Fibroblast of pulmonary artery (primary cell): ENCODE measurements around the gene ELP4.

Experiments used
- DNase-seq: peaks from one replicate; pipeline ENCODE4 v3.0.0-alpha.2; 2010; ENCODE audit warnings: low read depth
- H3K4me3 ChIP-seq: replicated peaks from 2 replicates; pipeline ENCODE4 v1.5.1; 2011; ENCODE audit warnings: low read depth, mild to moderate bottlenecking, control low read depth, low read length, moderate library complexity
- TF ChIP-seq, protein P1 (sequence below): IDR thresholded peaks from 2 replicates; pipeline ENCODE4 v1.5.1; 2011; ENCODE audit warnings: mild to moderate bottlenecking, control low read depth, low read length, inconsistent platforms; ENCODE audit errors: missing control alignments

Gene ELP4

DNA sequence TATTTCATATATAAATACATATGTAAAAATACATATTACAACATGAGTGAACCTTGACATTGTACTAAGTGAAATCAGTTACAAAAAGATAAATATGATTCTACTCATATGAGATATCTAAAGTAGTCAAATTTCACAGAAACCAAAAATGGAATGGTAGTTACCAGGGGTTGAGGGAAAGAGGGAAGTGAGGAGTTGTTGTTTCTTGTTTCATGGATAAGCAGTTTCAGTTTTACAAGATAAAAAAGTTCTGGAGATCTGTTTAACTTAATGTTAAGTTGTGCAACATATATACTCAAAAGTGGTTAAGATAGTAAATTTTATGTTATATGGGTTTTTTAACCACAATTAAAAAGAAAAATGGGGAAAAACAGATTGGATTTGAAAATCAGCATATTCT lies 107.7 kb downstream of the ELP4 start:
- DNase-seq = no peak
- H3K4me3 ChIP-seq = no peak overlapping the region

GRCh38 chr11:31619980-31620379 lies 110.4 kb downstream of the ELP4 start:
- TF ChIP-seq, protein P1, sequence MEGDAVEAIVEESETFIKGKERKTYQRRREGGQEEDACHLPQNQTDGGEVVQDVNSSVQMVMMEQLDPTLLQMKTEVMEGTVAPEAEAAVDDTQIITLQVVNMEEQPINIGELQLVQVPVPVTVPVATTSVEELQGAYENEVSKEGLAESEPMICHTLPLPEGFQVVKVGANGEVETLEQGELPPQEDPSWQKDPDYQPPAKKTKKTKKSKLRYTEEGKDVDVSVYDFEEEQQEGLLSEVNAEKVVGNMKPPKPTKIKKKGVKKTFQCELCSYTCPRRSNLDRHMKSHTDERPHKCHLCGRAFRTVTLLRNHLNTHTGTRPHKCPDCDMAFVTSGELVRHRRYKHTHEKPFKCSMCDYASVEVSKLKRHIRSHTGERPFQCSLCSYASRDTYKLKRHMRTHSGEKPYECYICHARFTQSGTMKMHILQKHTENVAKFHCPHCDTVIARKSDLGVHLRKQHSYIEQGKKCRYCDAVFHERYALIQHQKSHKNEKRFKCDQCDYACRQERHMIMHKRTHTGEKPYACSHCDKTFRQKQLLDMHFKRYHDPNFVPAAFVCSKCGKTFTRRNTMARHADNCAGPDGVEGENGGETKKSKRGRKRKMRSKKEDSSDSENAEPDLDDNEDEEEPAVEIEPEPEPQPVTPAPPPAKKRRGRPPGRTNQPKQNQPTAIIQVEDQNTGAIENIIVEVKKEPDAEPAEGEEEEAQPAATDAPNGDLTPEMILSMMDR = no peak
- DNase-seq = no peak
- no peak overlapping the region for H3K4me3 ChIP-seq

More for the DNA sequence above, 107.7 kb downstream of the ELP4 start:
- TF ChIP-seq, protein P1 = no peak

DNA sequence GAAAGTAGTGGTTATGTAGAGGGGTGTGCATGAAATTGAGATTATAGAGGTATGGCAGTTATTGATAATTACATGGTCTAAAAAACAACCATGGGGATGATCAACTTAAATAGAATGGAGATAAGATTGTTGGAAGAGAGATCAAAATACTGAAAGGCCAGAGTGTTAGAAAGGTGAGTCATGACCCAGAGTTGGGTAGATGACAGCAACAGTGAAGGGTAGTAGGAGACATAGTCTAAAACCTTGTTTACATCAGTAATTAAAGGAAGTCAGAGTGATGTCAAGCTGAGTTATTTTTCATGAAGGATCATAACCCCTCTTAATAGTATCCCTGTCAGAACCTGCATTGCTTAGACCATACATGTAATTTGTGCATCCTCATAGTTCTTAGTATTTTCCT lies 110.9 kb downstream of the ELP4 start:
- DNase-seq = no peak
- TF ChIP-seq, protein P1 = no peak
- no peak overlapping the region for H3K4me3 ChIP-seq

DNA sequence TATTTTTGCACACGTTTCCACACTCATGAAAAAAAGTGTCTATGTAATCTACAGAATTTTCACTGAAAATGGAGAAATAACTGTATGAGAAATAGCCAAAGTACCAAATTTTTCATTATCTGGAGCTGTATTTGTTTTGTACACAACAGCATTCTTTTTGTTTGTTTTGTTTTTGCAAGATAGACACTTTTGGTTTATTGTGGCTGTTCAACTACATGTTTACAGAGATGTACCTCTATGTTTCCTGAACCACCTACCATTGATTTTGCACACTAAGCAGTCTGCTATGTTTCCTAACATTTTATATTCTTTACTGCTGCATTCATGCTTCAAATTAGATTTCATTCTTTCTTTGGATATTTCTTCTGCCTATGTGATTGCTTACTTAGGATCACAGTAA lies 116.3 kb downstream of the ELP4 start:
- TF ChIP-seq, protein P1 = no peak
- DNase-seq = no peak
- H3K4me3 ChIP-seq = no peak overlapping the region

DNA sequence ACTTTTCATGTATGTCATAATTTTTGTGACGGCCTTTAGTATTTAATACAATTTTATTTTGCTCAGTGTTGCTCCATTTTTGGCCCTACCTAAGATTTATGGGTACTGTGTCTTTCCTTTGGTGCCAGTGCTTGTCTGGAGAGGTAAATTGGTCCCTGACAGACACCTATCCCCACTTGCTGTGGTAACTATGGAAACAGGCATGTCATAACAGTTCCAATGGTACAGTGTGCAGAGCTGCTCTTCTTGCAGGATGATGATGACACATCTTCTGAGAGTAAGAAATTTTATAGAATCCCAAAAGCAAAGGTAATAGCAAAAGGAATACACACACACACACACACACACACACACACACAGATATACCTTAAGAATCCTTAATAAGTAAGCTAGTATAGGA lies 118.5 kb downstream of the ELP4 start:
- no peak overlapping the region for H3K4me3 ChIP-seq
- TF ChIP-seq, protein P1 = no peak
- DNase-seq = no peak

DNA sequence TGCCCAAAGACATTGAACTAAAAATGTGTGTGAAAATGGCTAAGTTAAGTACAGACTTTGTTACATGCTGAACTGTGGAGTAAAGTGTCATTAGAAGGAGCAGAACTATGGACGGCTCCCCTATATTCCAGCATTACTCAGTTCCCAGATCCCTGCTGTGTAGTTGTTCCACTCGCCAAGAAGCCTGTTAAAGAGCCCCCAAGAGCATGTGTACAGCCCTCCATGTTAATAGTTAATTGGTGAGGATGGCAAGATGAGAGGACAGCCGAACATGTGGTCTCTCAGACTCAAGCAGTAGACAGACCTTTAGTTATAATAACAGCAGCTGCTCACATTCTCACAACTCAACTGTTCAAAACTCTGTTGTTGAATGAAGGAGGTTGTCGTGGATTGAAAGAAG lies 127.4 kb downstream of the ELP4 start:
- no peak overlapping the region for H3K4me3 ChIP-seq
- TF ChIP-seq, protein P1 = no peak
- DNase-seq = no peak

GRCh38 chr11:31640611-31641010 lies 131.0 kb downstream of the ELP4 start:
- no peak overlapping the region for H3K4me3 ChIP-seq
- TF ChIP-seq, protein P1 = no peak
- DNase-seq = no peak
